GM18505 (cell line): ENCODE measurements around the gene DHX58.

Experiments used
- ATAC-seq: cut with Tn5 transposase; IDR thresholded peaks from one replicate; pipeline ENCODE4 v1.9.1; 2021; ENCODE audit not compliant: unreplicated experiment
- POLR2A ChIP-seq: IDR thresholded peaks from 4 replicates; pipeline ENCODE4 v1.6.1; 2011; ENCODE audit warnings: borderline replicate concordance; ENCODE audit not compliant: insufficient read depth, insufficient read length; ENCODE audit errors: extremely low read depth

DHX58 gene

DNA sequence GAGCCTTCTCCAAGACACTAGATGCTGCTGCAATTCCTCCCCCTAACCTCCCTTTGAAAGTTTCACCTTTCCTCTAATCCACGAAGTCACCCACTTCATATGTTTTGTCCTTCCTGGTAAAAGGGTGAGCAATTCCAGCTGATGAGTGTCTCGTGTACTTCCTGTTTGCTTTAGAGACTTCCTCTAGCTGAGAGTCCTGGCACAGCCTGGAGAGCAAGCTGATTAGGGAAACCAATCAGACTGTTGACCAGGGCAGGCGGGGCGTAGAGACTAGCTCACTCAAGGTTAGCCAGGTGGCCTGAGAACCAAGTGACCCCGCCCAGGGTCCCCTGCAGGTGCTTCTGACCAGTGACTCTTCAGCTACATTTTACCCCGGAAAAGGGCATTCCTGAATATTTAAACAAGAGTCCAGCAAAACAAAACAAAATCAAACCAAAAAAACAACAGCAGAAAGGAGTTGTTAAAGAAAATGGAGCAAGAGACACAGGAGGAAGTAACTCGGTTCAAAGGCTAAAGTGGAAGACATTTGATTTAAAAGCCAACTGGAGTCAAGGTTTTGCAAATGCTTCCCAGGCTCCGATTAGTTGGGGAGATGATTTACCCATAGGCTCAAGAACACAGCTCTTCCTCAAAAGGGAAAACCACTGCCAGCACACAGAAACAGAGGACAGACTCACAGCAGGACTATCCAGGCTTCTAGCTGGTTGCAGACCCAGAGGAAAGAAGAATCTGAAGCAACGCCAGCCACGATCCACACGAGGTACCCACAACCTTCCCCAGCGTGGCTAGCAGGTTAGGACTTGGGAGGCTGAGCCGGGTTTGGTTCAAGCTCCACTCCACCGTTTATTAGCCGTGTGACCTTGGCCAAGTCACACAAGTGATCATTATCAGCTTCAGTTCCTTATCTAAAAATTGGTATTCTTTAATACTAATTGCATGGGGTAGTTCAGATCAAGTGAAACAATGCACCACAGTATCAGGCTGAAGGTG, 23.4 kb upstream of the DHX58 start:
- no peak for ATAC-seq
- TF ChIP-seq POLR2A, result no peak

GRCh38 chr17:42135151-42135550, 22.6 kb upstream of the DHX58 start:
- no peak for TF ChIP-seq POLR2A
- no peak for ATAC-seq

GRCh38 chr17:42133461-42134041, 21.0 kb upstream of the DHX58 start:
- no peak for TF ChIP-seq POLR2A
- no peak for ATAC-seq

GRCh38 chr17:42132941-42133340, 20.4 kb upstream of the DHX58 start:
- no peak for ATAC-seq
- no peak for TF ChIP-seq POLR2A

DNA sequence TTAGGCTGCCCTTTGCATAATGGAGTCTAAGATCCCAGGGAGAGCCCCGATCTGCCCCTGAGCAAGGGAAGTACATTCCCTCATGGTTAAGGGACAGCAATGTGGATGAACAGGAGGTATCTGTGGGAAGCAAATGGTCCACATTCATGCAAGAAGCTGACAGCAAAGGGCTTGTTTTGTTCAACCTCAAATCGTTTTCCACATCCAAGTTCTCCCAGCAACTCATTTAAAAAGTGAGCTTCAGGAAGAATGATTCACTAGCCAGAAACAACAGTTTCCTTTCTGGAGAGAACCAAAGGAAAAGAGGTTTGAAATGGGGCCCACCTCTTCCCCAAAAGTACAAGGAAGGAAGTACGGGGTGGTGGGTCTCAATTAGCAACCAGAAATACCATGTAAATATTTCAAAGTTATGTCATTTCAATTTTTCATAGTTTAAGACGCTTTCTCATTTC, 19.5 kb upstream of the DHX58 start:
- TF ChIP-seq POLR2A, result no peak
- ATAC-seq, result no peak

GRCh38 chr17:42131232-42131631, 18.7 kb upstream of the DHX58 start:
- no peak for TF ChIP-seq POLR2A
- no peak for ATAC-seq

- no peak for ATAC-seq
Measured at GRCh38 chr17:42130310-42130936, 17.9 kb upstream of the DHX58 start.

DNA sequence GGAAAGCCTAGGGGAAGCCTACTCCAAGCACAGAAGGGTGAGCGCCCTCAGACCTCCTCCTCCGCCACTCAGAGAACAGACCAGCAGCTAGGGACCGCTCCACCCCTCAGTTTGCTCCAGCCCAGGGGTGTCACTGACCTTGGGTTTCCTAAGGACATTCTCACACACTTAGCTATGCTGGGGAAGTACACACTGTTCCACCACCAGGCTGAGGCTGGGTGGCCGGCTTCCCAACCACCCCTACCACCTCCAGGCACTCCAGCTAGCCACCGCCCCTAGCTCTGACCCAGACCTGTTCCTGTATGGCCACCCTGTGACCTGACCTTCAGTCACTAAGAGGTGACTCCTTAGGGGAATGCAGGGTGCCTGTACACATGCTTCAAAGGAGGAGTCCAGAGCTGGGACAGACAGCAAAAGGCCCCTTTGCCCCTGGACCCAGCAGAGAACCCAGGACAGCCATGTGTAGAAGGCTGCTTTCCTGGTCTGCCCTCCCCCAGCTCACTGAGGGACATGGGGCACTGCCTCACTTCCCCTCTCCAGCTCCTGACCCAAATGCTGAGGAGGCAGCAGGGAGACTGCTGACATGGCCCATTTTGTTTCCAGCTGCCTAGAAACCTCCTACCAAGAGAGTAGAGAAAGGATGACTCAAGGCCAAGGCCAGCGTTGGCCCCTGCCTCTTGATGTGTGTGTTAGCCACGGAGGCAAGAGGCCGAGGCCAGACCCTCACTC, 16.8 kb upstream of the DHX58 start:
- no peak for ATAC-seq
- no peak for TF ChIP-seq POLR2A

More at GRCh38 chr17:42130310-42130936, 17.9 kb upstream of the DHX58 start:
- TF ChIP-seq POLR2A, result no peak

GRCh38 chr17:42127414-42127813, 14.9 kb upstream of the DHX58 start:
- no peak for ATAC-seq
- no peak for TF ChIP-seq POLR2A

GRCh38 chr17:42126836-42127235, 14.3 kb upstream of the DHX58 start:
- TF ChIP-seq POLR2A, result no peak
- no peak for ATAC-seq

DNA sequence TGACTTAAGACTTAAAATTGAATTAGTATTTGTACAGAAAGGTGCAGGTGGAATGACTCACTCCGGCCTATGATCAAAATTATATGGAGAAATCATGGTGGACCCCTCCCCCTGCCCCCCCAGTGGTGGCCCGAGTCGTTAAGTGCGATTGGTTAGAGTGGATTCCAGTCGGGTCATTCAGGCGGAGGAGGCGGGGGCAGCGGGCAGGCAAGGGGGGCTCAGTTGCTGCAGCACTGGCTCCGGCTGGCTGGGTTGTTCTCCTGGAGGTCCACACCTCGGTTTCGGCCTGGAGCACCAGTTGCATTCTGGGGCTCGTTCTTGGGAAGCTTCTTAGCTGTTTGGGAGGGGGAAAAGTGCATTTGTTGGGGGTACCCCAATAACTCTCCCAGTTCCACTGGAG, 13.1 kb upstream of the DHX58 start:
- TF ChIP-seq POLR2A, result no peak
- ATAC-seq, result no peak

DNA sequence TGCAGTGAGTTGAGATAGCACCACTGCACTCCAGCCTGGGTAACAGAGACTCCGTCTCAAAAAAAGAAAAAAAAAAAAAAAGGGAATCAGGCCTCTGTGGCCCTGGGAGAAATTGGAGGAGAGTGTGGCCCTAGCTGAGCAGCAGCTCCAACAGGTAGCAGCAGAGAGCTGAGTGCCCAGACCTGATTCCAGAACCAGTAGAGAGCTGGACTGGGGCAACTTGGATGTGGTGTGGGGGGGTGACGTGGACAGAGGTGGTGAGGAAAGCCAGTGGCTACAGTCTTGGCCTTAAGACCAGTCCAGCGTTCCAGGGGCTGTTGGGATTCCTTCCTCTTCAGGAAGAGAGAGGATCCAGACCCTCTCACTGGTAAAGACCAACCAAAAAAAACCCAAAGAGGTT, 11.7 kb upstream of the DHX58 start:
- no peak for ATAC-seq
- no peak for TF ChIP-seq POLR2A
